ENCODE measurements around the gene DNER.

DNA sequence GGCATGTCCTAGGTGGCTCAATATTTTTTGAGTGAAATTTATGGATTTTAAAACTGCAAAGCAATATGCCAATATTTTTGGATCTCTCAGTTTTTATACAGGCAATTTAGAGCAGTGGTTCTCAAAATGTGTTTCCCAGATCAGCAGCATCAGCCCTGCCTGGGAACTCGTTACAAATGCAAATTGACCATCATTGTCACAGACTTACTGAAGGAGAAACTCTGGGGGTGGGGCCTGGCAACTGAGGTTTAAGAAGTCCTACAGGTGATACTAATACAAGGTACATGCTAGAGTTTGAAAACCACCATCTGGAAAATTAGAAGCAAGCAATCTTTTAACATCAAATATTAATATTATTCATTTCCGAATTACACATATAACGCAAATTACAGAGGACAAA lies 227.7 kb downstream of the DNER start:
- TF ChIP-seq, protein P1, sequence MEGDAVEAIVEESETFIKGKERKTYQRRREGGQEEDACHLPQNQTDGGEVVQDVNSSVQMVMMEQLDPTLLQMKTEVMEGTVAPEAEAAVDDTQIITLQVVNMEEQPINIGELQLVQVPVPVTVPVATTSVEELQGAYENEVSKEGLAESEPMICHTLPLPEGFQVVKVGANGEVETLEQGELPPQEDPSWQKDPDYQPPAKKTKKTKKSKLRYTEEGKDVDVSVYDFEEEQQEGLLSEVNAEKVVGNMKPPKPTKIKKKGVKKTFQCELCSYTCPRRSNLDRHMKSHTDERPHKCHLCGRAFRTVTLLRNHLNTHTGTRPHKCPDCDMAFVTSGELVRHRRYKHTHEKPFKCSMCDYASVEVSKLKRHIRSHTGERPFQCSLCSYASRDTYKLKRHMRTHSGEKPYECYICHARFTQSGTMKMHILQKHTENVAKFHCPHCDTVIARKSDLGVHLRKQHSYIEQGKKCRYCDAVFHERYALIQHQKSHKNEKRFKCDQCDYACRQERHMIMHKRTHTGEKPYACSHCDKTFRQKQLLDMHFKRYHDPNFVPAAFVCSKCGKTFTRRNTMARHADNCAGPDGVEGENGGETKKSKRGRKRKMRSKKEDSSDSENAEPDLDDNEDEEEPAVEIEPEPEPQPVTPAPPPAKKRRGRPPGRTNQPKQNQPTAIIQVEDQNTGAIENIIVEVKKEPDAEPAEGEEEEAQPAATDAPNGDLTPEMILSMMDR (IDR thresholded peaks at IDR 0.05): no peak
- no peak for TF ChIP-seq POLR2A (IDR thresholded peaks at IDR 0.05)

All from breast epithelium (tissue), 3 donors.